Measurements from ENCODE around the gene KDM7A. TPM values are rescaled to one million over a fixed set of nuclear protein-coding genes. Genes with fewer than 3 reads are reported as not detected.
A peak's percentile ranks its signal among the peaks of the same experiment; 100 is the strongest.

Gene KDM7A
- total and polyA plus RNA-seq, 12 donors, result 2.7 to 16.4 (median 11.8) TPM

- peaks cover 0 to 45% (median 6%) of the 10 kb centered on the region in 9 donors for H3K36me3 ChIP-seq
- intact Hi-C loops (cut with DNase I), result no loop called here
- no peak overlapping the region for H3K4me3 ChIP-seq
- no peaks in the 10 kb centered on the region for H3K27me3 ChIP-seq
- H3K27ac ChIP-seq, result peak overlapping the region in 1 of 10 donors; percentile 95
- TF ChIP-seq CTCF (IDR thresholded peaks at IDR 0.05), result no peak
- 81 to 85% methylated on average over 7 of the region's 7 CpGs for WGBS, 2 donors
- H3K4me1 ChIP-seq, result peaks cover 10 to 78% (median 36%) of the 10 kb centered on the region in 9 donors
- no peak for DNase-seq
- ATAC-seq, result no peak
- H3K9me3 ChIP-seq, result no peaks in the 10 kb centered on the region
Measured at GRCh38 chr7:140058517-140058916, 118.3 kb downstream of the KDM7A start.

DNA sequence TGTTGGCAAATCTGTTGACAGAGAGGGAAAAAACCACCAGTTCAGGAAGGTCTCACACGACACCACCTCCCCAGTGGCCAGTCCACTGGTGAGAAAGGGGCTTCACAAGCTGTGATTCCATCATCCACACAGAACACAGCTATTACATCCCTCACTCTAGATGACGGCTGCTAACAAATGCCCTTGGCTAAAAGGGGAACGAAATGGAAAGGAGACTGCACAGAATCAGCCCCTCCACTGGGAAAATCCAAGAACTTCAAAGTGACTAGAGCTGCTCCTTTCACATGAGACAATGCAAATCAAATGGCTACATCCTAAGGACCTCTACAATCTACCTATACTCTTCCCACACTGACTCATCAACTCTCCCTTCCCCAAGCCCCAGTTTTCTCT is 119.6 kb downstream of the KDM7A start:
- no peak overlapping the region for H3K4me3 ChIP-seq

GRCh38 chr7:140056431-140057142 is 120.2 kb downstream of the KDM7A start:
- intact Hi-C loops (cut with DNase I), result no loop called here
- 91 to 92% methylated on average over 5 of the region's 5 CpGs for WGBS, 2 donors
- H3K4me1 ChIP-seq, result peaks cover 10 to 73% (median 32%) of the 10 kb centered on the region in 9 donors
- H3K36me3 ChIP-seq, result peaks cover 0 to 63% (median 11%) of the 10 kb centered on the region in 9 donors
- no peak for ATAC-seq
- no peaks in the 10 kb centered on the region for H3K9me3 ChIP-seq
- DNase-seq, result no peak
- TF ChIP-seq CTCF (IDR thresholded peaks at IDR 0.05), result no peak
- no peaks in the 10 kb centered on the region for H3K27me3 ChIP-seq
- no peak overlapping the region for H3K4me3 ChIP-seq
- H3K27ac ChIP-seq, result peak overlapping the region in 1 of 10 donors; percentile 57

More for the DNA sequence above, 119.6 kb downstream of the KDM7A start:
- DNase-seq (no peak), ATAC-seq (no peak)
- Histone ChIP-seq H3K4me1 (peaks cover 10 to 78% (median 36%) of the 10 kb centered on the region in 9 donors), H3K36me3 (peaks cover 0 to 57% (median 11%) of the 10 kb centered on the region in 9 donors), H3K9me3 (no peaks in the 10 kb centered on the region), H3K27ac (peak overlapping the region in 1 of 10 donors; percentile 57), H3K27me3 (no peaks in the 10 kb centered on the region)
- intact Hi-C loops (cut with DNase I), result no loop called here
- no peak for TF ChIP-seq CTCF (IDR thresholded peaks at IDR 0.05)
- 92 to 97% methylated on average over 3 of the region's 3 CpGs for WGBS, 2 donors

DNA sequence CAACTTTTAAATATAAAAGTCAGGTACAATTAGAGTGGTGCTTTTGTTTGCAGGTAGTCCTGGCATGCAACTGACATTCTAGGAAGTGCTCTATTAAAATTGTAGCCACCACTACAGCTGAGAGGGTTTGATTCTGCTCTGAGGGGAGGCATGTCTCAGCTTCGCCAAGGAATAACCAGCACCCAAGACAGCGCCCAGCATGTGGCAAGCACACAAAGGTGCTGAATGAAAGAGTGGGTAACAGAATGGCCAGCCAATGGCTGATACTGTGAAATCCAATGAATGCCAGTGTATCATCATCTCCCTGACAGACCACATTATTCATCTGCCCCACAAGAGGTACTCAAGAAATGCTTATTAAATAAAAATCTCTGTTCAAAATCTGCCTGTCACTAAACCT is 121.0 kb downstream of the KDM7A start:
- no peak for ATAC-seq
- H3K4me1 ChIP-seq, result peaks cover 10 to 70% (median 25%) of the 10 kb centered on the region in 9 donors
- 93 to 100% methylated on average over 2 of the region's 2 CpGs for WGBS, 2 donors
- no peak for DNase-seq
- intact Hi-C loops (cut with DNase I), result no loop called here
- H3K36me3 ChIP-seq, result peaks cover 0 to 68% (median 11%) of the 10 kb centered on the region in 9 donors
- H3K27ac ChIP-seq, result no peak overlapping the region
- H3K9me3 ChIP-seq, result no peaks in the 10 kb centered on the region
- no peaks in the 10 kb centered on the region for H3K27me3 ChIP-seq
- no peak for TF ChIP-seq CTCF (IDR thresholded peaks at IDR 0.05)
- no peak overlapping the region for H3K4me3 ChIP-seq

Data from heart right ventricle (tissue), 16 donors.